K562 treated with DMSO at 1 percent for 48 hours (cell line): ENCODE data around the gene DGUOK. TPM values are rescaled to one million over a fixed set of nuclear protein-coding genes. Genes with fewer than 3 reads are reported as not detected.

ENCODE experiments used
- total RNA-seq: library from RNA; unstranded; fragments of 300-600 nt; gene quantifications from 2 replicates; pipeline ENCODE4 v1.2.3, GENCODE V29; 2022; ENCODE audit warnings: low replicate concordance; ENCODE audit errors: extremely low read depth

DGUOK gene
- total RNA-seq: not detected in 2 replicates

GRCh38 chr2:73926493-73927327, at the start of gene DGUOK:
Gene DGUOK (plus strand): TSS chr2:73926880. CDS start chr2:73926911, 31 bp downstream.

GRCh38 chr2:73892631-73893329, 33.9 kb upstream of the DGUOK start, which contains the start of gene ACTG2:
Gene ACTG2 (plus strand): TSS chr2:73893008. CDS start chr2:73901312, 8,304 bp downstream.

GRCh38 chr2:73984203-73984921, 57.7 kb downstream of the DGUOK start, which contains the start of gene TET3:
Gene TET3 (plus strand): TSS chr2:73984910. CDS start chr2:73986404, 1,494 bp downstream.

Other genes starting within 250 kb of the DGUOK start
- gene TPRKB, start 189.5 kb upstream of the DGUOK start, total RNA-seq: not detected in 2 replicates
- gene DUSP11, start 146.8 kb upstream of the DGUOK start, total RNA-seq: not detected in 2 replicates
- not detected in 2 replicates for gene C2orf78, start 142.7 kb upstream of the DGUOK start, total RNA-seq
- not detected in 2 replicates for gene STAMBP, start 97.9 kb upstream of the DGUOK start, total RNA-seq
- not detected in 2 replicates for gene ACTG2, start 33.9 kb upstream of the DGUOK start, total RNA-seq
- gene TET3, start 58.0 kb downstream of the DGUOK start, total RNA-seq: not detected in 2 replicates
- gene BOLA3, start 221.0 kb downstream of the DGUOK start, total RNA-seq: not detected in 2 replicates